GM19035 (cell line): ENCODE measurements around the gene FBXL4.

Experiments
- ATAC-seq: cut with Tn5 transposase; IDR thresholded peaks from one replicate; pipeline ENCODE4 v1.9.1; 2021; ENCODE audit not compliant: unreplicated experiment

The FBXL4 gene

GRCh38 chr6:98887650-98888049, 60.1 kb downstream of the FBXL4 start:
- no peak for ATAC-seq

GRCh38 chr6:98885330-98885729, 62.4 kb downstream of the FBXL4 start:
- no peak for ATAC-seq

- ATAC-seq: peak; percentile 94
Measured at GRCh38 chr6:98880486-98880885, 67.3 kb downstream of the FBXL4 start.

GRCh38 chr6:98877250-98877649, 70.5 kb downstream of the FBXL4 start:
- no peak for ATAC-seq

- no peak for ATAC-seq
Measured at GRCh38 chr6:98875375-98875774, 72.4 kb downstream of the FBXL4 start.

GRCh38 chr6:98871821-98872220, 75.9 kb downstream of the FBXL4 start:
- no peak for ATAC-seq

GRCh38 chr6:98871057-98871456, 76.7 kb downstream of the FBXL4 start:
- ATAC-seq: no peak

GRCh38 chr6:98864497-98864896, 83.2 kb downstream of the FBXL4 start:
- no peak for ATAC-seq

GRCh38 chr6:98848539-98849242, 99.1 kb downstream of the FBXL4 start:
- no peak for ATAC-seq

GRCh38 chr6:98847779-98848538, 99.8 kb downstream of the FBXL4 start:
- peak; percentile 41 for ATAC-seq

- ATAC-seq: no peak
Measured at GRCh38 chr6:98847416-98847778, 100.3 kb downstream of the FBXL4 start.

GRCh38 chr6:98846021-98846380, 101.7 kb downstream of the FBXL4 start:
- ATAC-seq: no peak

- peak; percentile 68 for ATAC-seq
Measured at GRCh38 chr6:98845211-98846020, 102.3 kb downstream of the FBXL4 start.

- ATAC-seq: no peak
Measured at GRCh38 chr6:98844244-98845210, 103.2 kb downstream of the FBXL4 start.

- ATAC-seq: no peak
Measured at GRCh38 chr6:98843271-98844243, 104.2 kb downstream of the FBXL4 start.

GRCh38 chr6:98842342-98843180, 105.2 kb downstream of the FBXL4 start:
- no peak for ATAC-seq

GRCh38 chr6:98841621-98842341, 106.0 kb downstream of the FBXL4 start:
- ATAC-seq: no peak

GRCh38 chr6:98840996-98841513, 106.7 kb downstream of the FBXL4 start:
- ATAC-seq: no peak
